ENCODE results near the gene APCDD1L. TPM values are rescaled to one million over a fixed set of nuclear protein-coding genes. Genes with fewer than 3 reads are reported as not detected.

The APCDD1L gene
- total RNA-seq, 4 donors from 2014 or later = 0.07 to 0.22 TPM; not detected in 2

- intact Hi-C loops (cut with DNase I; ENCODE audit: low total_unique reads) = no loop called here
- Histone ChIP-seq H3K9me3 (peaks cover 0 to 4% (median 0%) of the 10 kb centered on the region in 3 donors), H3K27ac (no peak overlapping the region), H3K4me3 (no peak overlapping the region), H3K4me1 (no peaks in the 10 kb centered on the region), H3K36me3 (no peaks in the 10 kb centered on the region), H3K27me3 (no peaks in the 10 kb centered on the region)
- TF ChIP-seq POLR2A (IDR thresholded peaks at IDR 0.05) (no peak), CTCF (IDR thresholded peaks at IDR 0.05 in 4 of 5, conservative IDR thresholded peaks at IDR 0.05 in 1 of 5) (no peak)
- in situ Hi-C loops (cut with MboI; ENCODE audit: low sequenced_read_pairs in 4 of 4) = no loop called here
- DNase-seq (no peak), ATAC-seq (no peak)
Observed at GRCh38 chr20:58538752-58539151, 23.6 kb upstream of the APCDD1L start.

- no peak overlapping the region for H3K27ac ChIP-seq
- no peak overlapping the region for H3K4me3 ChIP-seq
- TF ChIP-seq CTCF (IDR thresholded peaks at IDR 0.05 in 4 of 5, conservative IDR thresholded peaks at IDR 0.05 in 1 of 5) (no peak), POLR2A (IDR thresholded peaks at IDR 0.05) (no peak)
- no peaks in the 10 kb centered on the region for H3K4me1 ChIP-seq
- H3K9me3 ChIP-seq = peaks cover 0 to 4% (median 0%) of the 10 kb centered on the region in 3 donors
- no peaks in the 10 kb centered on the region for H3K27me3 ChIP-seq
- no peaks in the 10 kb centered on the region for H3K36me3 ChIP-seq
- intact Hi-C loops (cut with DNase I; ENCODE audit: low total_unique reads) = no loop called here
- in situ Hi-C loops (cut with MboI; ENCODE audit: low sequenced_read_pairs in 4 of 4) = no loop called here
- DNase-seq (no peak), ATAC-seq (no peak)
Observed at GRCh38 chr20:58537831-58538230, 22.6 kb upstream of the APCDD1L start.

- Histone ChIP-seq H3K4me1 (no peaks in the 10 kb centered on the region), H3K27me3 (no peaks in the 10 kb centered on the region), H3K4me3 (no peak overlapping the region), H3K9me3 (peaks cover 0 to 6% (median 0%) of the 10 kb centered on the region in 3 donors), H3K27ac (no peak overlapping the region), H3K36me3 (no peaks in the 10 kb centered on the region)
- TF ChIP-seq POLR2A (IDR thresholded peaks at IDR 0.05) = no peak
- TF ChIP-seq CTCF (IDR thresholded peaks at IDR 0.05 in 4 of 5, conservative IDR thresholded peaks at IDR 0.05 in 1 of 5) = no peak
- in situ Hi-C loops (cut with MboI; ENCODE audit: low sequenced_read_pairs in 4 of 4) = no loop called here
- intact Hi-C loops (cut with DNase I; ENCODE audit: low total_unique reads) = no loop called here
- DNase-seq = no peak
- no peak for ATAC-seq
Observed at GRCh38 chr20:58536289-58536688, 21.1 kb upstream of the APCDD1L start.

GRCh38 chr20:58531657-58532056 lies 16.5 kb upstream of the APCDD1L start:
- in situ Hi-C loops (cut with MboI; ENCODE audit: low sequenced_read_pairs in 4 of 4) = no loop called here
- intact Hi-C loops (cut with DNase I; ENCODE audit: low total_unique reads) = no loop called here
- no peaks in the 10 kb centered on the region for H3K27me3 ChIP-seq

More at GRCh38 chr20:58531657-58532056, 16.5 kb upstream of the APCDD1L start:
- DNase-seq (no peak), ATAC-seq (no peak)
- peaks cover 0 to 9% (median under 1%) of the 10 kb centered on the region in 3 donors for H3K9me3 ChIP-seq
- no peak overlapping the region for H3K27ac ChIP-seq
- H3K4me3 ChIP-seq = no peak overlapping the region
- no peaks in the 10 kb centered on the region for H3K36me3 ChIP-seq
- H3K4me1 ChIP-seq = no peaks in the 10 kb centered on the region
- no peak for TF ChIP-seq POLR2A (IDR thresholded peaks at IDR 0.05)
- TF ChIP-seq CTCF (IDR thresholded peaks at IDR 0.05 in 4 of 5, conservative IDR thresholded peaks at IDR 0.05 in 1 of 5) = no peak

All from gastrocnemius medialis (tissue), 4 donors.